Measurements from ENCODE around the gene SFXN5.
"Not testable (repeated sequence)": the region's sequence is repeated elsewhere in the genome, so short reads cannot be mapped to it uniquely, and the experiment has no call there.

SFXN5 gene

GRCh38 chr2:73095910-73096309 is 24.4 kb upstream of the SFXN5 start:
- Histone ChIP-seq H3K36me3 (ENCODE audit: low read length) (no peaks in the 10 kb centered on the region), H2AFZ (ENCODE audit: low read depth, low read length, severe bottlenecking) (no peak overlapping the region), H3K27ac (ENCODE audit: low read depth, low read length) (no peak overlapping the region), H3F3A (ENCODE audit: insufficient read depth) (no peaks in the 10 kb centered on the region), H3K9ac (ENCODE audit: low read length) (no peak overlapping the region), H3K9me2 (replicated peaks; ENCODE audit: insufficient read depth, low read length) (no peaks in the 10 kb centered on the region), H3K79me2 (ENCODE audit: insufficient read depth, low read length) (no peaks in the 10 kb centered on the region), H3K9me3 (ENCODE audit: insufficient read depth, low read length) (no peaks in the 10 kb centered on the region), H3K4me2 (ENCODE audit: low read depth, low read length, poor library complexity, severe bottlenecking) (no peak overlapping the region), H4K20me1 (ENCODE audit: low read depth, low read length) (no peaks in the 10 kb centered on the region), H3K27me3 (ENCODE audit: low read length) (no peaks in the 10 kb centered on the region), H3K4me3 (ENCODE audit: insufficient read depth, low read length, poor library complexity, severe bottlenecking) (no peak overlapping the region)
- no peak for TF ChIP-seq CTCF (IDR thresholded peaks at IDR 0.05; ENCODE audit: insufficient read depth, low read length, poor library complexity, severe bottlenecking)
- TF ChIP-seq EZH2phosphoT487 (conservative IDR thresholded peaks at IDR 0.05; ENCODE audit: low read length): no peak

GRCh38 chr2:73093601-73094218 is 22.2 kb upstream of the SFXN5 start:
- H3K9ac ChIP-seq (ENCODE audit: low read length); H3K36me3 ChIP-seq (ENCODE audit: low read length); H3F3A ChIP-seq (ENCODE audit: insufficient read depth); H3K4me3 ChIP-seq (ENCODE audit: insufficient read depth, low read length, poor library complexity, severe bottlenecking); H4K20me1 ChIP-seq (ENCODE audit: low read depth, low read length); H3K4me2 ChIP-seq (ENCODE audit: low read depth, low read length, poor library complexity, severe bottlenecking); H3K27me3 ChIP-seq (ENCODE audit: low read length); H2AFZ ChIP-seq (ENCODE audit: low read depth, low read length, severe bottlenecking); H3K9me2 ChIP-seq (replicated peaks; ENCODE audit: insufficient read depth, low read length); H3K27ac ChIP-seq (ENCODE audit: low read depth, low read length); H3K79me2 ChIP-seq (ENCODE audit: insufficient read depth, low read length); H3K9me3 ChIP-seq (ENCODE audit: insufficient read depth, low read length): not testable (repeated sequence)

GRCh38 chr2:73092146-73092783 is 20.8 kb upstream of the SFXN5 start:
- Histone ChIP-seq H3K27ac (ENCODE audit: low read depth, low read length) (no peak overlapping the region), H3K9me3 (ENCODE audit: insufficient read depth, low read length) (no peaks in the 10 kb centered on the region), H3K4me3 (ENCODE audit: insufficient read depth, low read length, poor library complexity, severe bottlenecking) (no peak overlapping the region), H3K9me2 (replicated peaks; ENCODE audit: insufficient read depth, low read length) (no peaks in the 10 kb centered on the region), H3K27me3 (ENCODE audit: low read length) (no peaks in the 10 kb centered on the region), H3K9ac (ENCODE audit: low read length) (no peak overlapping the region), H3K36me3 (ENCODE audit: low read length) (no peaks in the 10 kb centered on the region), H3F3A (ENCODE audit: insufficient read depth) (no peaks in the 10 kb centered on the region), H3K79me2 (ENCODE audit: insufficient read depth, low read length) (no peaks in the 10 kb centered on the region), H2AFZ (ENCODE audit: low read depth, low read length, severe bottlenecking) (no peak overlapping the region), H3K4me2 (ENCODE audit: low read depth, low read length, poor library complexity, severe bottlenecking) (no peak overlapping the region), H4K20me1 (ENCODE audit: low read depth, low read length) (no peaks in the 10 kb centered on the region)
- TF ChIP-seq CTCF (IDR thresholded peaks at IDR 0.05; ENCODE audit: insufficient read depth, low read length, poor library complexity, severe bottlenecking) (no peak), EZH2phosphoT487 (conservative IDR thresholded peaks at IDR 0.05; ENCODE audit: low read length) (no peak)

- no peaks in the 10 kb centered on the region for H3K36me3 ChIP-seq (ENCODE audit: low read length)
- H3K4me2 ChIP-seq (ENCODE audit: low read depth, low read length, poor library complexity, severe bottlenecking): no peak overlapping the region
- H3K79me2 ChIP-seq (ENCODE audit: insufficient read depth, low read length): no peaks in the 10 kb centered on the region
- H2AFZ ChIP-seq (ENCODE audit: low read depth, low read length, severe bottlenecking): no peak overlapping the region
- no peaks in the 10 kb centered on the region for H3K9me2 ChIP-seq (replicated peaks; ENCODE audit: insufficient read depth, low read length)
- H3K27me3 ChIP-seq (ENCODE audit: low read length): no peaks in the 10 kb centered on the region
- no peak overlapping the region for H3K27ac ChIP-seq (ENCODE audit: low read depth, low read length)
- TF ChIP-seq CTCF (IDR thresholded peaks at IDR 0.05; ENCODE audit: insufficient read depth, low read length, poor library complexity, severe bottlenecking): no peak
- TF ChIP-seq EZH2phosphoT487 (conservative IDR thresholded peaks at IDR 0.05; ENCODE audit: low read length): no peak
- H3K4me3 ChIP-seq (ENCODE audit: insufficient read depth, low read length, poor library complexity, severe bottlenecking): no peak overlapping the region
- no peaks in the 10 kb centered on the region for H3K9me3 ChIP-seq (ENCODE audit: insufficient read depth, low read length)
- H4K20me1 ChIP-seq (ENCODE audit: low read depth, low read length): no peaks in the 10 kb centered on the region
- H3F3A ChIP-seq (ENCODE audit: insufficient read depth): no peaks in the 10 kb centered on the region
- H3K9ac ChIP-seq (ENCODE audit: low read length): no peak overlapping the region
Observed at GRCh38 chr2:73091696-73092095, 20.2 kb upstream of the SFXN5 start.
